A673 (cell line): Measurements from ENCODE around the gene ATP8B4.

Source experiments
- EZH2 ChIP-seq: fragments of 200-600 bp; sonication (generic); IDR thresholded peaks from 2 replicates; pipeline ENCODE4 v1.6.1; 2017; ENCODE audit warnings: borderline replicate concordance, low read depth, mild to moderate bottlenecking, mixed read lengths, antibody characterized with exemption, low read length; ENCODE audit not compliant: poor library complexity, severe bottlenecking
- TF ChIP-seq, protein P1 (sequence below): fragments of 300-800, 200-600 bp; sonication (generic); conservative IDR thresholded peaks from 2 replicates; pipeline ENCODE4 v1.5.1; 2017; ENCODE audit warnings: low read depth, mild to moderate bottlenecking, antibody characterized with exemption, low read length, moderate library complexity, mixed read lengths

DNA sequence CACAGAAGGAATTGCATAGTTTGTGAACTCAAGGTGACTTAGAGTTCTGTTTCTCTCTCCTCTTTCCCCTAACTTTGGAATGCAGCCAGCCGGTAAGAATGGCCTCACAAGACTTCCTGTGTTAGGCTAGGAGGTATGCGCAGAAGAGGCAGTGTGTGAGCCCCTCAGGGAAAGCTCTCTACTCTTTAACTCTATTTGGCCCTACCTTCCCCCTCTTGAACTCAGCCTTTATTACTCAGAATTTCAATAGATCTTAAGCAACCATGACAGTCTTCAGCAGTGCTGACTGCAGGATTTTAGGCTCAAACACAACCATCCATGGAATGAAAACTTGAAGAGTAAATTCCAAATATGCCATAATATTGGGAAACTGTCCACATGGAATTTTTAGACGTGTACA is 288.6 kb downstream of the ATP8B4 start:
- TF ChIP-seq, protein P1, sequence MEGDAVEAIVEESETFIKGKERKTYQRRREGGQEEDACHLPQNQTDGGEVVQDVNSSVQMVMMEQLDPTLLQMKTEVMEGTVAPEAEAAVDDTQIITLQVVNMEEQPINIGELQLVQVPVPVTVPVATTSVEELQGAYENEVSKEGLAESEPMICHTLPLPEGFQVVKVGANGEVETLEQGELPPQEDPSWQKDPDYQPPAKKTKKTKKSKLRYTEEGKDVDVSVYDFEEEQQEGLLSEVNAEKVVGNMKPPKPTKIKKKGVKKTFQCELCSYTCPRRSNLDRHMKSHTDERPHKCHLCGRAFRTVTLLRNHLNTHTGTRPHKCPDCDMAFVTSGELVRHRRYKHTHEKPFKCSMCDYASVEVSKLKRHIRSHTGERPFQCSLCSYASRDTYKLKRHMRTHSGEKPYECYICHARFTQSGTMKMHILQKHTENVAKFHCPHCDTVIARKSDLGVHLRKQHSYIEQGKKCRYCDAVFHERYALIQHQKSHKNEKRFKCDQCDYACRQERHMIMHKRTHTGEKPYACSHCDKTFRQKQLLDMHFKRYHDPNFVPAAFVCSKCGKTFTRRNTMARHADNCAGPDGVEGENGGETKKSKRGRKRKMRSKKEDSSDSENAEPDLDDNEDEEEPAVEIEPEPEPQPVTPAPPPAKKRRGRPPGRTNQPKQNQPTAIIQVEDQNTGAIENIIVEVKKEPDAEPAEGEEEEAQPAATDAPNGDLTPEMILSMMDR, result no peak
- TF ChIP-seq EZH2, result no peak
